ENCODE data around the gene SUN5.
"Not testable (repeated sequence)": the region's sequence is repeated elsewhere in the genome, so short reads cannot be mapped to it uniquely, and the experiment has no call there.

Gene SUN5, protein sequence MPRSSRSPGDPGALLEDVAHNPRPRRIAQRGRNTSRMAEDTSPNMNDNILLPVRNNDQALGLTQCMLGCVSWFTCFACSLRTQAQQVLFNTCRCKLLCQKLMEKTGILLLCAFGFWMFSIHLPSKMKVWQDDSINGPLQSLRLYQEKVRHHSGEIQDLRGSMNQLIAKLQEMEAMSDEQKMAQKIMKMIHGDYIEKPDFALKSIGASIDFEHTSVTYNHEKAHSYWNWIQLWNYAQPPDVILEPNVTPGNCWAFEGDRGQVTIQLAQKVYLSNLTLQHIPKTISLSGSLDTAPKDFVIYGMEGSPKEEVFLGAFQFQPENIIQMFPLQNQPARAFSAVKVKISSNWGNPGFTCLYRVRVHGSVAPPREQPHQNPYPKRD

DNA sequence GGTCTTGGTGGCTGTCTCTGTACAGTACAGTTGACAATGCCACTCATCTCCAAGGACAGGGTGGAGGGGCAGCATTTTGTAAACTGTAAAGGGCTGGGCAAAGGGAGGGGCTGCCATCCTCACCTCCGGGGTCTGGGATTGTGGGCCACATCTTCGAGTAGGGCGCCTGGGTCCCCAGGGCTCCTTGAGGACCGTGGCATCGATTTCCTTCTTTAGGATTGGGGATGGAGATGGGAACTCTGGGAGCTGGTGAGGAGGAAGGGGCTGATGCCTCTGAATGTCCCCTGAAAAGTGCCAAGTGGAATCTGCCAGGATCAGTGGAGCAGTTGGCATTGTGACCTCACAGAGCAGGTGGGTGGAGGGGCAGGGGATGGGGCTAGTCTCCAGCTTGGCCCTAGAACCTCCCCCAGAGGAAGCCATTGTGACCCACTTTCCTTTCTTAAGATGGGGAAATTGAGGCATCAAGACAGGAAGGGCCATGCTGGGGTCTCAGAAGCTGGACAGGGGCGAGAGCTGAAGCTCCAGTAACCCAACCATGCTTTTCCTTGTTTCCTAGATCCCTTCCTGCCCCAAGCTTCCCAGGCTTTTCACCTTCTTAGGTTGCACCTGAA lies at the start of gene SUN5:
Gene SUN5 (minus strand): TSS at position 293 of the 611 bp plus-strand sequence. CDS start 93 bp downstream, at position 200.
- no peak for DNase-seq

DNA sequence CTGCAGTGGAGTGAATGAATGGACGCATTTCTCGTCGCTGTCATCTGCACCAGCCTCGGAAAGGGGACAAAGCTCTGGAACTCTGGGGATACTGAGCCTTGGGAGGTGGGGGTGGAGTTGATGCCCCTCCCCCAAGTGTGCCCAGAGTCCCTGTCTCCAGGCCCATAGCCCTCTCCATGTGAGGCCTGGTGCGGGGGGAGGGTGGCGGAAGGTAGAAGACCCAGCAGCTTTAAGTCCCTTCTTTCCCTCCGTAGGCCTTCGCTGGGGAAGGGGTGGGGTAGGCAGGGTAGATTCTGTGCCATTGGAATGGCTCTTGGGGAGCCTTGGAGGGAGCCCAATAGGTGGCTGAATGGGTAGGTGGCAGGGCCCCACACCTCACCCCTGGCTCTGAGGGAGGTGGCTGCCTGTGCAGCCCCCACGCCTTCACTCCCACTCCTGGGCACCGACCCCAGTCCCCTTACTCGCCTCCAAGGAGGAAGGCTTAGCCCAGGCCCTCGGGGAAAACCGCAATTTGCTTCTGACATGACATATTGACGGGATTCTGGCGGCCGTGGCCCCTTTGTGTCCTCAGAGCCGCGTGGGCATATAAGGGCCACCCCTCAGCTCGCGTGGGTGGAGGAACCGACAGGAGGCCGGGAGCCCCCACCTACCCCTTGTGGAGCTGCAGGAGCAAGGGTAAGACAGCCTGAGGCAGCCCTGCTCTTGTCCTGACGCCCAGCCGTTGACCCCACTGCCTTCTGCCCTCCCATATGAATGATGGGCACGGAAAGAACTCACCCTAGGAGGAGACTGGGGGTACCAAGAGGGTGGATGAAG lies 49.3 kb upstream of the SUN5 start, which contains the start of gene BPIFB3:
Gene BPIFB3 (plus strand): TSS at position 613 of the 816 bp plus-strand sequence. CDS start 1,533 bp downstream, outside the sequence.
- no peak for DNase-seq

DNA sequence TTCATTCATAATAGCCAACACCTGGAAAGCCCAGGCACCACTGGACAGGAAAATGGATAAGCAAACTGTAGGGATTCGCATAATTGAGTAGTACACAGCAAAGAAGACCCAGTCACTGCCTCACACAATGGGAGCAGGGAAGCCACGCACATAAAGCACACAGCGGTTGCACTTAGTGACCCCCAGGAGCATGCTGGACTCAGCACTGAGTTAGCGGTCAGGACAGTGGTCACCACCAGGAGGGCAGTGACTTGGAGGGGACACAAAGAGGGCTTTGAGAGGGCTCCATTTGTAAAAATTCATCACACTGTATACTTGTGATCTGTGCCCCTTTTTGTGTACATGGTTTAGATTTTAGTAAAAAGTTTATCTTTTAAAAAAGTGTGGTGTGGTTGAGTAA lies 47.1 kb upstream of the SUN5 start:
- DNase-seq, result no peak

DNA sequence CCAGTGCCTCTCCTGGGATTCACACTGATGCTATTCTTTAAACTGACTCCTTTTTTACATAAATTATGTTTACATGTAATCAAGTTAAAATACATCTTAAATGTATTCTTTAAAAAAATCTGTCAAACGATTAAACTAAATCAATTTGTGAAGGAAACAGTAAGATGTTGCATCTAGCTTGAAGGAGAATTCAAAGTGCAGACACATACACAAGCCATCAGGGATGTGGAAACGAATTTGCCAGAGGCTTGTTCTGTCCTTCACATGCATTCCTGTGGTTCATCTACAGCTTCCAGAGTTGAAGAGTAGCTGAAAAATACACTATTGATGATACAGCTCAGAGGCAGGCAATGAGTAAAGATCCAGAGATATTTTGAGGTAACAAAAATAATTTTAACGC lies 42.2 kb upstream of the SUN5 start:
- DNase-seq, result no peak

DNA sequence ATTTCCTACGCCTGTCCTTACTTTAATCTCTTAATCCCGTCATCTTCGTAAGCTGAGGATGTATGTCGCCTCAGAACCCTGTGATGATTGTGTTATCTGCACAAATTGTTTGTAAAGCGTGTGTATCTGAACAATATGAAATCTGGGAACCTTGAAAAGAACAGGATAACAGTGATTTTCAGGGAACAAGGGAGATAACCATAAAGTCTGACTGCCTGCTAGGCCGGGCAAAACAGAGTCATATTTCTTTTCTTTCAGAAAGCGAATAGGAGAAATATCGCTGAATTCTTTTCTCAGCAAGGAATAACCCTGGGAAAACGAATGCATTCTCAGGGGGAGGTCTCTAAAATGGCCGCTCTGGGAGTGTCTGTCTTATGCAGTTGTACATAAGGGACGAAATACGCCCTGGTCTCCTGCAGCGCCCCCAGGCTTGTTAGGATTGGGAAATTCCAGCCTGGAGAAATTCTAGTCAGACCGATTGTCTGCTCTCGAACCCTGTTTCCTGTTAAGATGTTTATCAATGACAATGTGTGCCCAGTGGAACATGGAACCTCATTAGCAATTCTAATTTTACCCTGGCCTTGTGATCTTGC lies 41.0 kb upstream of the SUN5 start:
- DNase-seq, result not testable (repeated sequence)

DNA sequence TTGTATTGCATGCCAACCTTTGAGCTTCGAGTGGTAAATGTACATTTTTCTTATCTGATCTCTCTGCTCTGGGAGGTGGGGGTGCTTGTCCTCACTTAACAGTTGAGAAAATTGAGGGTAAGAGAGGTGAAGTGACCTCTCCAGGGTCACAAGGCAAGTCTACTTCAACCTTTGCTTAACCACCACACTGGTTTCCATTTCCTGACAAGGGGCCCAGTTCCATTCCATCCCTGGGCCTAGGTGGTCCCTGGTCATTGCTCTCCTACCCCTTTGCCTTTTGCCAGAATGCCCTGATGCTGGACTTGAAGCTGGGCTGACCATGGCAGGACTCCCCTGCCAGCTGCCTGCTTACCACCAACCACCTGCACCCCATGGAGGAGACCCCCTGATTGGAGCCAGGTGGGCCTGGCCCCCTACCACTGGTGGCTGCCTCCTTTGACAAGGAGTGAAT lies 39.5 kb upstream of the SUN5 start:
- no peak for DNase-seq

DNA sequence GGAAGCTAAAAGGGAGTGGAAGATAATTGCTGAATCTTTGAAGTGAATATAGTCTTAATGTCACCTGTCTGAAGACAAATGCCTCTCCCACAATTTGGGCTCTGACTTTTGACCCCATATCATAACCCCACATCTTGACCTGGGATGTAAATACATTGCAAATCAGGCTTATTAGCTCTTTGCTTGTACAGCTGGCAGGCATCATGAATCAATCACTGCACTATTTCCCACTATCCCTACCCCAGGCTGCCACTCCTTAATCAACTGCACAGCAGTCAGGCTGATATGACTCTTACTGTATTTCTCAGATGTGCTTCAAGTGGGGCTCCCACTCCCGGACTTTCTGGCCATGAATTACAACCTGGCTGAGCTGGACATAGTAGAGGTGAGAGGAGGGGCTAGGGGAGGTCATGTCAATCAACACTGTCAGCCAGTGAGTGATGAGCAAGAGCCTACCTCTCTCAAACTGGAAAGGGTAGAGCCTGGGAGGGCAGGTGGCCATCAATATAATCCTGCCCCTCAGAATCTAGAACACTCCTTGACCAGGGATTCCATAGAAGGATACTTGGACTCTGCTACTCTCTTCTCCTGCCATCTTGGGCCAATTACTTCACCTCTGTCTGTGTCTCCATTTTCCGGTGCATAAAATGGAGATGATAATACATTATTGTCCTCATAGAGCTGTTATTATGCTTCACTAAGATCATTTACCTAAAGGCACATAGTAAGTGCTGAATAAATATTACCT lies 38.9 kb upstream of the SUN5 start:
- no peak for DNase-seq

DNA sequence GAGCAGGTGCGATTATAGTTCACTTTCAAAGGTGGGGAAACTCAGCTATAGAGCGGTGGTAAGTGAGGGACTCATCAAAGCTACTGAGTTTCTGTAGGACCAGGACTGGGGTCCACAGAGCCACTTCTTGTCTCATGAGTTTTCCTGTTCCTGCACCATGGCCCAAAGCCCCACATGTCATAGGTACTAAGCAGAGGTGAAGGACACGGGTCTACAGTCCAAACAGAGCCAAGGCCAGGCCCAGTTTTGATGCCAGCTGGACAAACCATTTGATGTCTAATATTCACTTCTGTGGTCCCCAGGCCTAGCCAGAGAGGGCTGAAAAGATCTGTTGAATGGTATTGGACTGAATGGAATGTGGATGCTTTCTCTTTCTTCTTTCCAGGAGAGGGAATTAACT lies 38.2 kb upstream of the SUN5 start:
- no peak for DNase-seq

DNA sequence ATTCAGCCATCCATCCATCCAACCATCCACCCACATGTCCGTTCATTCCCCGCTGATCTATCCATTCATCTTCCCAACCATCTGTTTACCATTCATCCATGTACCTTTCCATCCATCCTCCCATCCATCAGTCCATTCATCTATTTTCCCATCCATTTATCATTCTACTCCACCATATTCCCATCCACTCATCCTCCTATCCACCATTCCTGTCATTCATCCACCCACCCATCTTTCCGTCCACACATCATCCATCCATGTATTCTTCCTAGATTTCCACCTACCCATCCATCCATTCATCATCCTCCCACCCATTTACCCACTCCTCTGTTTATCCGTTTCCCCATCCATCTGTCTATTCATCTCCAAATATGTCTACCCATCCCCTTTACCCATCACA lies 34.0 kb upstream of the SUN5 start:
- no peak for DNase-seq

DNA sequence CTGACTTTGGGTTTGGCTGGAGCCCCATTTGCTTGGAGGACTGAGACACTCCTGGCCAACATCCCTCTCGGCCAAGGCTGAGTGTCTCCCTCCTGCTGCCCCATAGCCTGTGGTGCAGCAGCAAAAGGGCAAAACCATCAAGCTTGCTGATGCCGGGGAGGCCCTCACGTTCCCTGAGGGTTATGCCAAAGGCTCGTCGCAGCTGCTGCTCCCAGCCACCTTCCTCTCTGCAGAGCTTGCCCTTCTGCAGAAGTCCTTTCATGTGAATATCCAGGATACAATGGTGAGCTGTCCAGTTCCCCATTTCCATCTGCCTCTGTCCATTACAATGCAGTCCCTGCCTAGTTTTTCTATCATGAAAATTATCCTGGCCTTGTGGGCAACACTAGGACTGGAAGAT lies 33.2 kb upstream of the SUN5 start:
- DNase-seq, result no peak

DNA sequence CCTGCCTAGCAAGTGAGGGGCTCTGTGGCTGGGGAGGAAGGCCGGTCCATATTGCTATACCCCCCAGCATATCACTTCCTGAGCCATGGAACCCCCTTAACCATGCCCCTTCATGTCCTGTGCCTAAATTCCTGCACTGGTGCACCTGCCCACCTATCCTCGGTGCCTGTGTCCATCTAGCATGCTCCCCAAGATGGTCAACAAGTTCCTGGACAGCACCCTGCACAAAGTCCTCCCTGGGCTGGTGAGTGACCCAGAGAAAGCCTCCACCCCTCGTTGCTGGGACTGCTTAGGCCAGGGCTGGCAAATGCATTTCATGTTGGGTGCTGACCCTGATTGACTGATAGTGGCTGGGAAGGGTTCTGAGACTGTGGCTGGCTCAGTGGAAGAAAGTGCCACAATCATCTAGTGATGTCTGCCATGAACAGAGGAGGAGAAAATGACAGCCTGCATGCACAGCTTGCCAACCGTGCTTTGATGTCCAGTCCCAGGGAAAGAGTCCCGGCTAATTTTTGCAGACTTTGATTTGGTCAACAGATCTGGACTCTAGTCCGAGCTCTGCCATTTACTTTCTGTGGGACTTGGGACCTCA lies 30.8 kb upstream of the SUN5 start:
- DNase-seq, result no peak

DNA sequence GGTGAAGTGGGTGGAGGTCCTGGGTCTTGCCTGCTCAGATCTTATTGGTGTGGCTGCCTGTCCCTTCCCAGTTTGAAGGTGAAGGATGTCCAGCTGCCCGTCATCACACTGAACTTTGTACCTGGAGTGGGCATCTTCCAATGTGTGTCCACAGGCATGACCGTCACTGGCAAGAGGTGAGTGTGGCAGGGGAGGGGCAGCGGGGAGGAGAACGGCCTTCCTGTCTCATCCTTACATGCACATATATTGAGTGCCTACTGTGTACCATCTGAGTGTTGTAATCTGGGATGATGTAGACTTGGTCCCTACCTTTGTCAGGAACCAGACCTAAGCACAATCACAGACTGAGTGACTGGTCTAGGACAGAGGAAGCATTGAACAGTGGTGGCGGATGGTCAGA lies 29.9 kb upstream of the SUN5 start:
- no peak for DNase-seq

DNA sequence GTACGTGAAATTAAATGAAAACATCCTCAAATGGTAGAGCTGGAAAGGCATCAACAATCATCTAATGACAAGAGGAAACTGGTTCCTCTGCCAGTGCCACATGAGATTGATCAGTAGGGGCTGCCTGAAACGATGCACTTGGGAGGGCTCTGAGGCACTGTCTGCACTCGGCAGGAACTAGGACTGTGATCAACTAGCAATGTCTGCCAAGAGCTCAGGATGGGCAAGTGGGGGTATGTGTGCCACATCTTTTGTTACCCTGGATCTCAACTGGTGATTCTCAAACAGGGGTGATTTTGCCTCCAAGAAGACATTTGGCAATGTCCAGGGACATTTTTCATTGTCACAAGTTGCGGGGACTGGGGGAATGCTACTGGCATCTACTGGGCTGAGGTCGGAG lies 29.1 kb upstream of the SUN5 start:
- no peak for DNase-seq

DNA sequence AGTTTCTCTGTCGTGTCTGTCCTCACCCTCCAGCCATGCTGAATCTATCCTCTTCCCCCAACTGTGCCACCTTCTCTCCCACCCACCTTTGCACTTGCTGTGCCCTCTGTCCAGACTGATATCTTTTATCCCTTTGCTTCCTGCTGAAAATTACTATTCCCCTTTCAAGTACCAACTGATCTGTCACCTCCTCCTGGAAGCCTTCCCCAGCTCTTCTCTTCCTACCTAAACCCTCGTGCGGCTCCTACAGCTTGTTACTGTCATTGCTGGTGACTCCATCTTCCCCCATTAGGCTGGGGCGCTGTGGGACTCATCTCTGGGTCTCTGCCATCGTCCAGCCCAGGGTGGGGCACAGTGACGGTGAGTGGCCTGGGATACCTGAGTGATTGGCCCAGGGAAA lies 28.3 kb upstream of the SUN5 start:
- no peak for DNase-seq

DNA sequence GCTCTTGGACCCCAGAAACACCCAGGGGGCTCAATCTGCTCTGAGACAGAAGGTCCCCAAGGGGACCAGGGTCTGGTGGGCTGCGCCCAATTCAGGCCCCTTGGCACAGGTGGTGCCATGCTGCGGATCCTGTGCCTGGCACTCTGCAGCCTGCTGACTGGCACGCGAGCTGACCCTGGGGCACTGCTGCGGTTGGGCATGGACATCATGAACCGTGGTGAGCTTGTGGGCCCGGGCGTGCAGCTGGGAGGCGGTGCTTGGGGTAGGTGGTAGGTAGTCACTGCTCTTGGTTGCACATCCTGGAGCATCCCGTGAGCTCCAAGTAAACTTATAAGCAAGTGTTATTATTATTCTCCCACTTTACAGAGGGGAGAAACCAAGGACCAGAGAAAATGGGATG lies 27.3 kb upstream of the SUN5 start, which contains the start of gene BPIFB6:
Gene BPIFB6 (plus strand): TSS at position 118 of the 400 bp plus-strand sequence. CDS start 0 bp downstream, at position 118.
- DNase-seq, result no peak

DNA sequence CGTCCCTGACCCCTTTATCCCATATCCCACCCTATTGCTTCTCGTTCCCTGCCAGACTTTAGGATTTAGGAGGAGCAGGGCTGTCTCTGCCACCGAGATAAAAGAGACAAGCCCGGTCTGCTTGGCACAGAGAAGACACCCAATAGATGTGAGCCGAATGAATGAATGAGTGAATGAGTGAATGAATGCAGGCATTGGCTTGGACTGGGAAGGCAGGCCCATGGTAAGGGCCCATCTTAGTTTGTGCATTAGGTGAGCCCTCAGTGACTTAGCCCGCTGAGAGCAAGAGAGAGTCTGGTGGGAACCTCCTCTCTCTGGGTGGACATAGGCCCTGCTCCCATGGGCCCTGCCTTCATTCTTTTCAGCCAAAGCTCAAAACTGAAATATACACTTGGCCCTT lies 26.3 kb upstream of the SUN5 start:
- DNase-seq, result no peak

DNA sequence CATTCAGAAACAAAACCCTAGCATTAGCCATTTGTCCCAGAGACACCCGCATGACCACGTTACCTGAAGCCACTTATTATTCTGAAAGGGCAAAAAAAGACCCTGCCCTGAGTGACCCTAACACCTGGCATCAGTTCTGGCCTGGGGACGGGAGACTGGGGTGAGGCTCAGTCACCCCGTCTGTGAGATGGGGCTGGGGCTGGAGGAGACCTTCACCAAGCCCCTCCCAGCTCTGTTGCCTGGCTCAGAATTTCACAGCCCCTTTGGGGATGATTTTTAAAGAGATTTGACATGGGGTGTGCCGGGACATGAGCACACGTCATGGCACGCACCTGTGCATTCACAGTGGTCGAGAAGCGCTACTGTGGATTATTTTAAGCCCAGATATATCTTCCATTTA lies 25.8 kb upstream of the SUN5 start:
- no peak for DNase-seq

DNA sequence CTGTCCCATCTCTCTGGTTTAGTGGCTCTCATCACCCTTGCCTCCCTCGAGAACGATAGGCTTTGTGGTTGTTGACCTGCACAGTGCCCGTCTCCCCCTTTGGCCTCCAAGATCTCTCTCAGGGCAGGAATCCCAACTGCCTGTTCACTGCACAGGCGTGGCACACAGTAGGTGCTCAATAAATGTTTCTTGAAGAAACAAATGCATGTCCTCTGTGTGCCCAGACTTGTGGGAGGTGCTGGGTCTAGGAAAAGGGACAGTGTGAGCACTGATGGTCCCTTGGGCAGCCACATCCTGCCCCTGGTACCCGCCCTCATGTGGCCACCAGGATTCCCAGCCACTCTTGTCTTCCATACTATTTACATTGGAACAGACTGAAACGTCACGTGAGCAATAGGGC lies 24.6 kb upstream of the SUN5 start:
- no peak for DNase-seq

DNA sequence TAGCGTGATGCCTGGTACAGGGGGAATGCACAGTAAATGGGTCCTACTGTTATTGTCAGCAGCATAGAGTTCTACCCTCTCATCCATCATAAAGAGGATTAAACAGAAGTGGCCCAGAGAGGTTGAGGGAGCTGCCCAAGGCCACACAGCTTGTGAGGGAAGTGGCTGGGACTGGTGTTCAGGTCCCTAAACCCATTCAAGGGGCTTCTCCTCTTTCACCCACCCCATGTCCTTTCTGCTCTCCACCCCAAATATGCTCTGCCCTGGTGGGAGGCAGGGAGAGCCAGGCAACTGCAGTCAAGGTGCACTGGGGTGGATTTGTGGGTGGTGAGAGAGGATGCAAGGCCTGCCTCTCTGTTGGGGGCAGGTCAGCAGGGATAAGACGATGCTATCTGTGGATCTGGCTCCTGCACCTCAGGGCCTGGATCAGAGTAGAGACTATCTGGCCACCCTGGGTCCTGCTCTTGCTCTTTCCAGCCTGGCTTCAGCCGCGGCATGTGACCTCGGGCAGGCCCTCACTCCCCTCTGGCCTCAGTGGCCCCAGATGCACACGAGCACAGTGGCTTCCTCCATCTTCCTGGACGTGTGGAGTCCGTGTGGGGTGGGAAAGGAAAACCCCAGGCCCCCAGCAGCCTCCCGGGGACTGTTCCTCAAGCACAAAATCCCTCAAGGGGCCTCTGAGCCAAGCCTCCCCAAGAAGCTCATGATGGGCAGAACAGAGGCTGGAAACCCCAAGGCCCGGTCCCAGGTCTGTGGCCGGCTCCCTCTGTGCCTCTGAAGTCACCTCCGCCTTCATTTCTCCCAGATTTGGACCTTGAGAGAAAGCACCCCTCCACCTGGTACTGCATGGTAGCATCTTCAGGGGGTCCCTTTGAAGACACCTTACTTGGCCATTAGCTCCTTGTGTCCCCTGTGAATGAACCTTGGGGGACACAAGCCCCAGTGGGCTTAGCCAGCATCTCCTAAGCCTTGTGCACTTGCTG lies 23.8 kb upstream of the SUN5 start:
- DNase-seq, result no peak
